H1 (cell line): ENCODE data around the gene TNIP1. TPM values are rescaled to one million over a fixed set of nuclear protein-coding genes. Genes with fewer than 3 reads are reported as not detected.

Experiments used
- BRCA1 ChIP-seq: IDR thresholded peaks from 2 replicates; pipeline ENCODE4 v1.6.1; 2012; ENCODE audit warnings: low read depth, low read length, improper control_type of control experiment
- CEBPB ChIP-seq: IDR thresholded peaks from 2 replicates; pipeline ENCODE4 v1.6.1; 2012; ENCODE audit warnings: low read depth, low read length
- CTBP2 ChIP-seq: IDR thresholded peaks from 2 replicates; pipeline ENCODE4 v1.7.0; 2011; ENCODE audit warnings: borderline replicate concordance, mild to moderate bottlenecking, moderate library complexity, mixed read lengths, low read length; ENCODE audit not compliant: insufficient read depth, insufficient read length
- JUN ChIP-seq: IDR thresholded peaks from 2 replicates; pipeline ENCODE4 v1.6.1; 2011; ENCODE audit warnings: low read depth, mild to moderate bottlenecking, improper control_type of control experiment, low read length
- SIX5 ChIP-seq: IDR thresholded peaks from 2 replicates; pipeline ENCODE4 v1.6.1; 2011; ENCODE audit warnings: mild to moderate bottlenecking, low read depth, low read length
- TEAD4 ChIP-seq: IDR thresholded peaks from 2 replicates; pipeline ENCODE4 v1.6.1; 2012; ENCODE audit warnings: low read depth, low read length, inconsistent platforms, mixed read lengths
- polyA plus RNA-seq, 7 experiments: library from polyadenylated mRNA; depleted of rRNA in 3 of 7; stranded (reverse) in 5 of 7; unstranded in 2 of 7; fragments of >200 nt in 5 of 7; fragments of 200-250 nt in 2 of 7; gene quantifications; 1 replicate in 5 of 7; 2 replicates in 1 of 7; 4 replicates in 1 of 7; pipeline versions ENCODE4 v1.2.1 to v1.2.3, GENCODE V29; 2011 to 2013; ENCODE audit warnings: missing spikeins in 2 of 7, mixed read lengths in 2 of 7
- total RNA-seq: library from RNA; stranded (reverse); fragmentation: NEBNext Ultra II Directional; extraction: Animal tissue kit (Norgen Biotek cat#: 25700); gene quantifications from 2 replicates; pipeline ENCODE4 v1.2.1, GENCODE V29; 2021

The TNIP1 gene
- total and polyA plus RNA-seq, 2 of the 8 experiments (the other 6 are each of a cell fraction or from before 2014, with no cell fraction given): 14.2 to 31.9 TPM

- TF ChIP-seq SIX5: no peak
- no peak for TF ChIP-seq CTBP2
- no peak for TF ChIP-seq CEBPB
- TF ChIP-seq JUN: no peak
- TF ChIP-seq BRCA1: no peak
- TF ChIP-seq TEAD4: no peak
Observed at GRCh38 chr5:151081431-151082281, 822 bp upstream of the TNIP1 start (continued).
